ENCODE results near the gene SZT2. TPM values are rescaled to one million over a fixed set of nuclear protein-coding genes. Genes with fewer than 3 reads are reported as not detected.

The SZT2 gene
- total RNA-seq, 1 experiment from 2014 or later, result 71.6 TPM

DNA sequence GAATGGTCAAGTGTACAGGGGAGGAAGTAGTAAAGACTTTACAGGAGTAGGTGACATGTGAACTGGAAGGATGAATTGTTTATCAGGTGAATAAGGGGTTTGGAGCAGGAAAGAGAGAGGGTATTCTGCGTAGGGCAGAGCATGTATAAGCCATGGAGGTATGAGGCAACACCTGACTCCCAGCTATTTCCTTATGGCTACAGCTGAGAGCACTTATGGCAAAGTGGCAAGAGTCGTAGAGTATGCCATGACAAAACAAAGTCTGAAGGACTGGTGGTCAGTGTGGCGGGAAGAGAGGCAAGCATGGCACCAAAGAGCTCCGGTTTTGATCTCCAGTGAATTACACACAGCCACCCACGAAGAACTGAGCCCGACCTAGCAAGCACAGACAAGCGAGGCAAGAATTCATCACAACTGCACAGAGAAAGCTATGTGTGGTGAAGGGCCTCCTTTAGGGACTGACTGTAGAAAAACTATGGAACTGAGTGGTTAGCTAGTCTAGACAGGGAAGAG lies 12.9 kb upstream of the SZT2 start:
- Histone ChIP-seq H3K79me2 (ENCODE audit: low read depth) (peaks cover 6% of the 10 kb centered on the region; the same call in 1 of the 2 replicates), H3K9me2 (ENCODE audit: insufficient read depth) (no peaks in the 10 kb centered on the region), H2AFZ (no peak overlapping the region), H3F3A (ENCODE audit: insufficient read depth, low read depth) (peaks cover 31% of the 10 kb centered on the region), H3K4me3 (no peak overlapping the region), H3K36me3 (ENCODE audit: low read depth) (no peaks in the 10 kb centered on the region), H3K9me3 (ENCODE audit: insufficient read depth, low read depth) (no peaks in the 10 kb centered on the region), H3K4me1 (replicated peaks; ENCODE audit: insufficient read depth) (peaks cover 29% of the 10 kb centered on the region), H3K27me3 (ENCODE audit: insufficient read depth, low read depth) (no peaks in the 10 kb centered on the region), H3K4me2 (no peak overlapping the region), H4K20me1 (ENCODE audit: insufficient read depth) (no peaks in the 10 kb centered on the region), H3K27ac (no peak overlapping the region)
- intact Hi-C loops (cut with micrococcal nuclease; ENCODE audit: unreplicated experiment), result no loop called here
- no peak for DNase-seq
- TF ChIP-seq EZH2 (IDR thresholded peaks at IDR 0.05; ENCODE audit: low read depth) (no peak), CTCF (conservative IDR thresholded peaks at IDR 0.05) (no peak)
- BruUV-seq (replicated peaks), result no TSS peak
- ChIA-PET POLR2A (ENCODE audit: unreplicated experiment) (no interaction called here), CTCF (no interaction called here)

DNA sequence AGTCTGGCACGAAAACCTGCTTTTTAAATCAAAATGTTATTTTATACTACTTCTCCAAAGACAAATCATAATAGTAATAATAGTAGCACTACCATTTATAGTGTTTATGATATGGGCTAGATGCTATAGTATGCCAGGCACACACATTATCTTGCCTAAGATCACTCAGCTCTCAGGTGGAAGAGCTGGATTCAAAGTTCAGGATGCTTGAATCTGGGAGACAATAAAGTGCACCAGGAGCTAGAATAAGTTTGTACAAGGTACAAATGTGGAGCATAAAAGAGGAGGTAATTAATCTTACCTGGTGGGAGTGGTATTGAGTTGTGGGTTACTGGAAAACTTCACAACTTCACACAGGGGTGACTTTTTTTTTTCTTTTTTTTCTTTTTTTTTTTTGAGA lies 11.9 kb upstream of the SZT2 start:
- H3K79me2 ChIP-seq (ENCODE audit: low read depth), result 0 out of 2 replicates have a peak, but pooled peaks cover 6% of the 10 kb centered on the region
- BruUV-seq (replicated peaks), result no TSS peak
- no peaks in the 10 kb centered on the region for H3K9me2 ChIP-seq (ENCODE audit: insufficient read depth)
- DNase-seq, result no peak
- no peak overlapping the region for H2AFZ ChIP-seq
- H4K20me1 ChIP-seq (ENCODE audit: insufficient read depth), result no peaks in the 10 kb centered on the region
- H3K27me3 ChIP-seq (ENCODE audit: insufficient read depth, low read depth), result no peaks in the 10 kb centered on the region
- intact Hi-C loops (cut with micrococcal nuclease; ENCODE audit: unreplicated experiment), result no loop called here
- CTCF ChIA-PET, result interaction anchor here (0.6 kb wide), 2 partner anchors 143 to 465 kb away, joined by 3 read pairs; no protein-coding TSS in a partner anchor
- peaks cover 18% of the 10 kb centered on the region for H3K4me1 ChIP-seq (replicated peaks; ENCODE audit: insufficient read depth)
- no peaks in the 10 kb centered on the region for H3K9me3 ChIP-seq (ENCODE audit: insufficient read depth, low read depth)
- TF ChIP-seq EZH2 (IDR thresholded peaks at IDR 0.05; ENCODE audit: low read depth), result no peak
- no peak for TF ChIP-seq CTCF (conservative IDR thresholded peaks at IDR 0.05)
- no peak overlapping the region for H3K4me3 ChIP-seq
- no peak overlapping the region for H3K27ac ChIP-seq
- H3K4me2 ChIP-seq, result no peak overlapping the region
- POLR2A ChIA-PET (ENCODE audit: unreplicated experiment), result interaction anchor here (0.7 kb wide), 1 partner anchor 12 kb away, joined by 14 read pairs; the partner anchor contains the start of genes MED8 and SZT2
- peaks cover 4% of the 10 kb centered on the region; the same call in 1 of the 2 replicates for H3K36me3 ChIP-seq (ENCODE audit: low read depth)
- peaks cover 24% of the 10 kb centered on the region for H3F3A ChIP-seq (ENCODE audit: insufficient read depth, low read depth)

GRCh38 chr1:43379476-43379875 lies 10.2 kb upstream of the SZT2 start:
- Histone ChIP-seq H3K9me3 (ENCODE audit: insufficient read depth, low read depth) (no peaks in the 10 kb centered on the region), H3K27me3 (ENCODE audit: insufficient read depth, low read depth) (no peaks in the 10 kb centered on the region), H3K36me3 (ENCODE audit: low read depth) (peaks cover 11% of the 10 kb centered on the region; the same call in 1 of the 2 replicates), H3K9me2 (ENCODE audit: insufficient read depth) (no peaks in the 10 kb centered on the region), H3K4me2 (no peak overlapping the region), H3K4me1 (replicated peaks; ENCODE audit: insufficient read depth) (peaks cover 2% of the 10 kb centered on the region; the same call in 1 of the 2 replicates), H3F3A (ENCODE audit: insufficient read depth, low read depth) (peaks cover 19% of the 10 kb centered on the region; the same call in 1 of the 2 replicates), H2AFZ (no peak overlapping the region), H3K79me2 (ENCODE audit: low read depth) (0 out of 2 replicates have a peak, but pooled peaks cover 2% of the 10 kb centered on the region), H4K20me1 (ENCODE audit: insufficient read depth) (no peaks in the 10 kb centered on the region), H3K27ac (no peak overlapping the region), H3K4me3 (no peak overlapping the region)
- intact Hi-C loops (cut with micrococcal nuclease; ENCODE audit: unreplicated experiment), result no loop called here
- ChIA-PET CTCF (no interaction called here), POLR2A (ENCODE audit: unreplicated experiment) (no interaction called here)
- BruUV-seq (replicated peaks), result no TSS peak
- no peak for TF ChIP-seq CTCF (conservative IDR thresholded peaks at IDR 0.05)
- TF ChIP-seq EZH2 (IDR thresholded peaks at IDR 0.05; ENCODE audit: low read depth), result no peak
- DNase-seq, result no peak
